Spleen (tissue), 11 donors: ENCODE data around the gene ZBTB7C. TPM values are rescaled to one million over a fixed set of nuclear protein-coding genes. Genes with fewer than 3 reads are reported as not detected.

Source experiments
- DNase-seq: peaks from one replicate; pipeline ENCODE4 v3.0.0-alpha.2; 2020
- H3K27ac ChIP-seq, 8 donors: fragments of 200-600 bp; sonication (generic) in 7 of 8; 1 replicate in 4 of 8; 2 replicates in 4 of 8; pipeline versions ENCODE4 v1.5.0 to v1.8.0; 2016 to 2021; ENCODE audit warnings: inconsistent platforms in 4 of 8, mild to moderate bottlenecking in 4 of 8, moderate library complexity in 1 of 8
- H3K27me3 ChIP-seq, 7 donors: fragments of 200-600 bp; sonication (generic) in 6 of 7; replicated peaks in 1 of 7; 1 replicate in 4 of 7; 2 replicates in 3 of 7; pipeline versions ENCODE4 v1.5.0 to v1.8.0; 2016 to 2021; ENCODE audit warnings: inconsistent platforms in 3 of 7, mild to moderate bottlenecking in 1 of 7
- H3K36me3 ChIP-seq, 6 donors: fragments of 200-600 bp; sonication (generic) in 5 of 6; 1 replicate in 4 of 6; 2 replicates in 2 of 6; pipeline versions ENCODE4 v1.5.0 to v1.8.0; 2016 to 2021; ENCODE audit warnings: inconsistent platforms in 2 of 6
- H3K4me1 ChIP-seq, 6 donors: fragments of 200-600 bp; sonication (generic) in 5 of 6; 1 replicate in 3 of 6; 2 replicates in 3 of 6; pipeline versions ENCODE4 v1.5.0 to v1.8.0; 2016 to 2021; ENCODE audit warnings: inconsistent platforms in 3 of 6
- H3K4me3 ChIP-seq, 8 donors: fragments of 200-600 bp; sonication (generic) in 7 of 8; 1 replicate in 4 of 8; 2 replicates in 4 of 8; pipeline versions ENCODE4 v1.5.0 to v1.8.0; 2016 to 2021; ENCODE audit warnings: inconsistent platforms in 4 of 8, mild to moderate bottlenecking in 4 of 8, moderate library complexity in 2 of 8
- H3K9me3 ChIP-seq, 8 donors: fragments of 200-600 bp; sonication (generic) in 7 of 8; 1 replicate in 4 of 8; 2 replicates in 4 of 8; pipeline versions ENCODE4 v1.5.0 to v1.8.0; 2016 to 2021; ENCODE audit warnings: inconsistent platforms in 4 of 8
- CTCF ChIP-seq, 11 experiments: fragments of 200-600 bp in 7 of 11; fragments of 450-650 bp in 4 of 11; sonication (generic) in 4 of 11; IDR thresholded peaks in 8 of 11; conservative IDR thresholded peaks in 3 of 11; 1 replicate in 7 of 11; 2 replicates in 4 of 11; pipeline versions ENCODE4 v1.4.0 to v1.8.0; 2016 to 2021; ENCODE audit warnings: antibody characterized with exemption in 11 of 11, inconsistent platforms in 4 of 11, mild to moderate bottlenecking in 1 of 11
- POLR2A ChIP-seq, 3 donors: fragments of 450-650 bp; IDR thresholded peaks; one replicate each; pipeline ENCODE4 v1.5.1; 2017; ENCODE audit warnings: antibody characterized with exemption in 3 of 3, mild to moderate bottlenecking in 1 of 3
- POLR2AphosphoS5 ChIP-seq, 3 donors: sonication (generic); formaldehyde crosslinking; IDR thresholded peaks; one replicate each; pipeline ENCODE4 v1.5.1; 2017; ENCODE audit warnings: antibody characterized with exemption in 3 of 3
- WGBS, 5 donors: extraction: QIAGEN DNeasy Blood & Tissue Kit in 3 of 5; methylation state at CpG; one replicate each; pipeline versions ENCODE4 v1.1.5 to v1.1.7; 2013 to 2018; 5-methylcytosine and 5-hydroxymethylcytosine counted together
- intact Hi-C: fragments of 100-400 bp; cut with DNase I; formaldehyde crosslinking; loops from one replicate; pipeline ENCODE4 v1.15.0; 2023; ENCODE audit warnings: low total_unique reads
- polyA plus RNA-seq, 3 donors: library from polyadenylated mRNA; stranded (reverse); fragments of 200-250 nt; gene quantifications; one replicate each; pipeline ENCODE4 v1.2.1, GENCODE V29; 2013
- total RNA-seq, 7 donors: library from RNA; depleted of rRNA in 3 of 7; stranded (reverse); fragments of >200 nt in 3 of 7; fragmentation: NEBNext Ultra II Directional in 4 of 7; extraction: Animal tissue kit (Norgen Biotek cat#: 25700) in 4 of 7; gene quantifications; one replicate each; pipeline versions ENCODE4 v1.1.0 to v1.2.1, GENCODE V29; 2016 to 2021
- donor health status: healthy with polysubstance abuse.
- donor health status: DM: no; HTN: no; CAD: no; lungs with moderate emphysema.
- donor health status: DM: no; HTN: no; CAD: no.
- donor health status: Bipolar disorder and iron deficiency.
- donor health status: healthy.
- donor health status: DM: no; HTN: no; CAD: no.
- donor health status: DM: yes; HTN: yes; CAD: no.

The ZBTB7C gene
- total and polyA plus RNA-seq, 10 donors, result 1.00 to 64.2 (median 18.8) TPM

- intact Hi-C loops, result no loop called here
- WGBS, 5 donors, result 87 to 97% (median 94%) methylated on average over 6 of the region's 6 CpGs
- DNase-seq, result no peak
Measured at GRCh38 chr18:48098538-48098937, 310.6 kb downstream of the ZBTB7C start.

GRCh38 chr18:48098007-48098406 lies 311.2 kb downstream of the ZBTB7C start:
- Histone ChIP-seq H3K4me3 (no peak overlapping the region), H3K4me1 (peaks cover 0 to 30% (median 2%) of the 10 kb centered on the region in 6 donors), H3K27ac (no peak overlapping the region), H3K27me3 (peaks cover 0 to 17% (median 0%) of the 10 kb centered on the region in 7 donors), H3K36me3 (no peaks in the 10 kb centered on the region), H3K9me3 (no peaks in the 10 kb centered on the region)
- no peak for TF ChIP-seq CTCF (IDR thresholded peaks at IDR 0.05 in 8 of 11, conservative IDR thresholded peaks at IDR 0.05 in 3 of 11)
- TF ChIP-seq POLR2A (IDR thresholded peaks at IDR 0.05), result no peak
- no peak for TF ChIP-seq POLR2AphosphoS5 (IDR thresholded peaks at IDR 0.05)
- DNase-seq, result no peak
- WGBS, 5 donors, result 81 to 95% (median 89%) methylated on average over 3 of the region's 3 CpGs
- intact Hi-C loops, result no loop called here

More at GRCh38 chr18:48098538-48098937, 310.6 kb downstream of the ZBTB7C start:
- no peak overlapping the region for H3K4me3 ChIP-seq
- peaks cover 0 to 17% (median 0%) of the 10 kb centered on the region in 7 donors for H3K27me3 ChIP-seq
- no peak overlapping the region for H3K27ac ChIP-seq
- H3K4me1 ChIP-seq, result peaks cover 0 to 30% (median 2%) of the 10 kb centered on the region in 6 donors
- H3K36me3 ChIP-seq, result no peaks in the 10 kb centered on the region
- TF ChIP-seq POLR2A (IDR thresholded peaks at IDR 0.05) (no peak), CTCF (IDR thresholded peaks at IDR 0.05 in 8 of 11, conservative IDR thresholded peaks at IDR 0.05 in 3 of 11) (no peak), POLR2AphosphoS5 (IDR thresholded peaks at IDR 0.05) (no peak)
- no peaks in the 10 kb centered on the region for H3K9me3 ChIP-seq

GRCh38 chr18:48095726-48096125 lies 313.5 kb downstream of the ZBTB7C start:
- 66 to 80% (median 69%) methylated on average over 8 of the region's 8 CpGs for WGBS, 5 donors
- Histone ChIP-seq H3K27ac (peak overlapping the region in 7 of 8 donors; percentile 38 to 79 (median 58)), H3K36me3 (no peaks in the 10 kb centered on the region), H3K9me3 (no peaks in the 10 kb centered on the region), H3K4me3 (no peak overlapping the region), H3K27me3 (peaks cover 0 to 12% (median 0%) of the 10 kb centered on the region in 7 donors), H3K4me1 (peaks cover 0 to 28% (median 2%) of the 10 kb centered on the region in 6 donors)
- no peak for DNase-seq
- intact Hi-C loops, result no loop called here
- TF ChIP-seq POLR2AphosphoS5 (IDR thresholded peaks at IDR 0.05) (no peak), CTCF (IDR thresholded peaks at IDR 0.05 in 8 of 11, conservative IDR thresholded peaks at IDR 0.05 in 3 of 11) (no peak), POLR2A (IDR thresholded peaks at IDR 0.05) (no peak)

- peaks cover 0 to 4% (median 0%) of the 10 kb centered on the region in 7 donors for H3K27me3 ChIP-seq
- no peak overlapping the region for H3K4me3 ChIP-seq
- peaks cover 0 to 36% (median 6%) of the 10 kb centered on the region in 6 donors for H3K4me1 ChIP-seq
- no peaks in the 10 kb centered on the region for H3K9me3 ChIP-seq
- intact Hi-C loops, result no loop called here
- no peak overlapping the region for H3K27ac ChIP-seq
- TF ChIP-seq CTCF (IDR thresholded peaks at IDR 0.05 in 8 of 11, conservative IDR thresholded peaks at IDR 0.05 in 3 of 11) (no peak), POLR2AphosphoS5 (IDR thresholded peaks at IDR 0.05) (no peak), POLR2A (IDR thresholded peaks at IDR 0.05) (no peak)
- no peaks in the 10 kb centered on the region for H3K36me3 ChIP-seq
- no peak for DNase-seq
- 82 to 93% (median 84%) methylated on average over 5 of the region's 5 CpGs for WGBS, 5 donors
Measured at GRCh38 chr18:48093104-48093503, 316.1 kb downstream of the ZBTB7C start.
